Type B pancreatic cell (in vitro differentiated cells): Measurements from ENCODE around the gene DPH1. TPM values are rescaled to one million over a fixed set of nuclear protein-coding genes. Genes with fewer than 3 reads are reported as not detected.

Experiments
- DNase-seq: peaks from one replicate; pipeline ENCODE4 v3.0.0; 2021; ENCODE audit warnings: mixed read lengths; ENCODE audit not compliant: unreplicated experiment; ENCODE audit errors: extremely low spot score
- H3K27ac Mint-ChIP-seq: 2 replicates; pipeline ENCODE4 v1.8.0; 2021; ENCODE audit warnings: mild to moderate bottlenecking, mixed read lengths
- H3K27me3 Mint-ChIP-seq: 2 replicates; pipeline ENCODE4 v1.8.0; 2021; ENCODE audit warnings: mixed read lengths
- H3K36me3 Mint-ChIP-seq: 2 replicates; pipeline ENCODE4 v1.8.0; 2021; ENCODE audit warnings: mixed read lengths
- H3K4me1 Mint-ChIP-seq: one replicate; pipeline ENCODE4 v1.8.0; 2021; ENCODE audit warnings: mixed read lengths; ENCODE audit not compliant: unreplicated experiment
- H3K4me3 Mint-ChIP-seq: 2 replicates; pipeline ENCODE4 v1.8.0; 2021; ENCODE audit warnings: mild to moderate bottlenecking, mixed read lengths
- H3K9me3 Mint-ChIP-seq: 2 replicates; pipeline ENCODE4 v1.8.0; 2021; ENCODE audit warnings: mixed read lengths
- total RNA-seq: library from RNA; stranded (reverse); gene quantifications from 2 replicates; pipeline ENCODE4 v1.2.1, GENCODE V29; 2021; ENCODE audit warnings: low replicate concordance
- TF ChIP-seq, protein P1 (sequence below): fragments of 200-600 bp; sonication (generic); conservative IDR thresholded peaks from 2 replicates; pipeline ENCODE4 v1.5.0; 2021; ENCODE audit warnings: antibody characterized with exemption, mild to moderate bottlenecking

Gene DPH1
- total RNA-seq, 1 donor from 2014 or later, result 57.1 TPM

- H3K27ac Mint-ChIP-seq, result no peak overlapping the region
- peaks cover 54% of the 10 kb centered on the region for H3K4me1 Mint-ChIP-seq
- TF ChIP-seq, protein P1, sequence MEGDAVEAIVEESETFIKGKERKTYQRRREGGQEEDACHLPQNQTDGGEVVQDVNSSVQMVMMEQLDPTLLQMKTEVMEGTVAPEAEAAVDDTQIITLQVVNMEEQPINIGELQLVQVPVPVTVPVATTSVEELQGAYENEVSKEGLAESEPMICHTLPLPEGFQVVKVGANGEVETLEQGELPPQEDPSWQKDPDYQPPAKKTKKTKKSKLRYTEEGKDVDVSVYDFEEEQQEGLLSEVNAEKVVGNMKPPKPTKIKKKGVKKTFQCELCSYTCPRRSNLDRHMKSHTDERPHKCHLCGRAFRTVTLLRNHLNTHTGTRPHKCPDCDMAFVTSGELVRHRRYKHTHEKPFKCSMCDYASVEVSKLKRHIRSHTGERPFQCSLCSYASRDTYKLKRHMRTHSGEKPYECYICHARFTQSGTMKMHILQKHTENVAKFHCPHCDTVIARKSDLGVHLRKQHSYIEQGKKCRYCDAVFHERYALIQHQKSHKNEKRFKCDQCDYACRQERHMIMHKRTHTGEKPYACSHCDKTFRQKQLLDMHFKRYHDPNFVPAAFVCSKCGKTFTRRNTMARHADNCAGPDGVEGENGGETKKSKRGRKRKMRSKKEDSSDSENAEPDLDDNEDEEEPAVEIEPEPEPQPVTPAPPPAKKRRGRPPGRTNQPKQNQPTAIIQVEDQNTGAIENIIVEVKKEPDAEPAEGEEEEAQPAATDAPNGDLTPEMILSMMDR, result no peak
- no peak overlapping the region for H3K4me3 Mint-ChIP-seq
- H3K36me3 Mint-ChIP-seq, result peaks cover 23% of the 10 kb centered on the region
- H3K27me3 Mint-ChIP-seq, result no peaks in the 10 kb centered on the region
- DNase-seq, result no peak
- H3K9me3 Mint-ChIP-seq, result no peaks in the 10 kb centered on the region
Measured at GRCh38 chr17:2065949-2066400, 36.0 kb downstream of the DPH1 start.

DNA sequence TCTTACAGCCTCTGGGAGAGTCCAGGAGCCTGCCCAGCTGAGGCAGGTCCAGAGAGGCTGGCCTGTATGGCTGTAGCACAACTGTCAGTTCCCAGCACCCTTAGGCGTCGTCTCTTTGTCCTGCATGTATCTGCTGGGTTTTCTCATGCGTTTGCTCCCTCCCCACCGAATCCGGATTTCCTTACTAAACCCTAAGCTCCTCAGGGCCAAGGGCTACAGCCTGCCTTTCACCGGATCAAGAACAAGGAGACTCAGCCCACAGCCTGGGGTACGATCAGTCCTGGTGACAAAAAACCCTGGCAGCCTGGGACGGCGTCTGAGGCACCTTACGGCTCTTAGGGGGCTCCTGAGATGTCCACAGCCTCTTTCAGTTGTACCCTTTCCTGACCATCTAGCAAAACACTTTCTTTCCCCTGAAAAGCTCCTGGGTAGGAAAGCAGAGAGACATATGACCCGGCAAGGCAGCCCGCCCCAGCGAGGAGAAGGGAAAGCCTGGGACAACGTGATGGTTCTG is 37.2 kb downstream of the DPH1 start:
- DNase-seq, result no peak
- peaks cover 51% of the 10 kb centered on the region for H3K4me1 Mint-ChIP-seq
- no peak overlapping the region for H3K27ac Mint-ChIP-seq
- H3K36me3 Mint-ChIP-seq, result peaks cover 23% of the 10 kb centered on the region
- no peak overlapping the region for H3K4me3 Mint-ChIP-seq
- TF ChIP-seq, protein P1, result no peak
- H3K9me3 Mint-ChIP-seq, result no peaks in the 10 kb centered on the region
- no peaks in the 10 kb centered on the region for H3K27me3 Mint-ChIP-seq

DNA sequence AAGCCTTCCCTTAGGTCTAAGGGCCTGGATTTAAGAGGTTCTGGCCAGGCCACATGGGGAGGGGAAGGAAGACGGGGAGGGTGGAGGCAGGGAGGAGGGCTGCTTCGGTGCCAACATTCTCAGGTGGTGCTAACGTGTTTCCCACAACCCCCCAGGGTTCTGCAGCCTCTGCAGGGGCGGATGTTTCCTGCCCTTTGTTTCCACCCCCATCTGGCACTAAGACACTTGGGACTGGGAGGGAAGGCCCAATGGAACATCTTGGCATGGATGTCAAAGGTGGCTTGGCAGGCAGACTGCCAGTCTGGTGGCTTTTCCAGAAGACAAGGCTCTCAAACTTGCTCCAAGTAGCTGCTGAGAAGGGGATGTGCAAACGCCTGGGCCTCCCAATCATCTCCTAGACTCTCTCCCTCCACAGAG is 37.7 kb downstream of the DPH1 start:
- Mint-ChIP-seq H3K4me1 (peaks cover 51% of the 10 kb centered on the region), H3K27me3 (no peaks in the 10 kb centered on the region), H3K27ac (no peak overlapping the region), H3K4me3 (no peak overlapping the region), H3K9me3 (no peaks in the 10 kb centered on the region), H3K36me3 (peaks cover 25% of the 10 kb centered on the region)
- TF ChIP-seq, protein P1, result no peak
- DNase-seq, result no peak

- no peak for DNase-seq
- H3K9me3 Mint-ChIP-seq, result no peaks in the 10 kb centered on the region
- TF ChIP-seq, protein P1, result no peak
- no peaks in the 10 kb centered on the region for H3K27me3 Mint-ChIP-seq
- H3K4me1 Mint-ChIP-seq, result peaks cover 51% of the 10 kb centered on the region
- peak overlapping the region; percentile 28 for H3K4me3 Mint-ChIP-seq
- no peak overlapping the region for H3K27ac Mint-ChIP-seq
- H3K36me3 Mint-ChIP-seq, result peaks cover 26% of the 10 kb centered on the region
Measured at GRCh38 chr17:2068031-2068518, 38.1 kb downstream of the DPH1 start.

DNA sequence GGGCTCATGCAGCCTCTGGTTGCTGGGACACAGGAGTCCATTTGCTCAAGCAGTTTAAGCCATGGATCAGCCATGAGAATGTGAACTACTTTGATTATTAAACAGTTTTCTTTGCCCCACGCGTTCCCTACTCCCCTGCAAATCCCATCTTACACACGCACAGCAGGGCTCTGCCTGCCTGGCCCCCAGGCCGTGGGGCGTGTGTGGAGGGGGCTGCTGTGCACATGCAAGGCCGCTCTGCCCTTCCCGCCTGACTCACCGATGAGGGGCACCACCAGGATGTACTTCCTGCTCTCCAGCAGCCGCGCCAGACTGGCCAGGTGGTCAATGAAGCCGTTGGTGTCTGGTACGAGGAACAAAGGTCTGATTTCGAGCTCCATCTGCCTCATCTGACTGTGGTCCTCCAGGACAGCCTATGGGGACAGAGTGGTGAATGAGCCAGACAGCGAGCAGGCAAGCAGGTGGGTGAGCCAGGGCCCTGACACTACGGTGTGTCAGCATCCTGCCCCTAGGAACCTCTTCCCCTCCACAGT is 38.6 kb downstream of the DPH1 start:
- no peaks in the 10 kb centered on the region for H3K9me3 Mint-ChIP-seq
- no peak for DNase-seq
- no peaks in the 10 kb centered on the region for H3K27me3 Mint-ChIP-seq
- TF ChIP-seq, protein P1, result no peak
- H3K36me3 Mint-ChIP-seq, result peaks cover 26% of the 10 kb centered on the region
- H3K4me3 Mint-ChIP-seq, result no peak overlapping the region
- H3K4me1 Mint-ChIP-seq, result peaks cover 46% of the 10 kb centered on the region
- H3K27ac Mint-ChIP-seq, result no peak overlapping the region
